PC-3 (cell line): ENCODE results near the gene GNAZ.

Source experiments
- EZH2 ChIP-seq: fragments of 300-600 bp; sonication (generic); IDR thresholded peaks from one replicate; pipeline ENCODE4 v1.6.1; 2017; ENCODE audit warnings: antibody characterized with exemption, mild to moderate bottlenecking, low read length; ENCODE audit not compliant: unreplicated experiment
- EZH2phosphoT487 ChIP-seq: fragments of 300-600 bp; sonication (generic); IDR thresholded peaks from 2 replicates; pipeline ENCODE4 v1.6.1; 2018; ENCODE audit warnings: mild to moderate bottlenecking, antibody characterized with exemption, low read length, borderline replicate concordance
- TF ChIP-seq, protein P1 (sequence below): fragments of 300-600 bp; sonication (generic); conservative IDR thresholded peaks from 2 replicates; pipeline ENCODE4 v1.5.1; 2017; ENCODE audit warnings: antibody characterized with exemption, low read depth, mild to moderate bottlenecking, low read length

DNA sequence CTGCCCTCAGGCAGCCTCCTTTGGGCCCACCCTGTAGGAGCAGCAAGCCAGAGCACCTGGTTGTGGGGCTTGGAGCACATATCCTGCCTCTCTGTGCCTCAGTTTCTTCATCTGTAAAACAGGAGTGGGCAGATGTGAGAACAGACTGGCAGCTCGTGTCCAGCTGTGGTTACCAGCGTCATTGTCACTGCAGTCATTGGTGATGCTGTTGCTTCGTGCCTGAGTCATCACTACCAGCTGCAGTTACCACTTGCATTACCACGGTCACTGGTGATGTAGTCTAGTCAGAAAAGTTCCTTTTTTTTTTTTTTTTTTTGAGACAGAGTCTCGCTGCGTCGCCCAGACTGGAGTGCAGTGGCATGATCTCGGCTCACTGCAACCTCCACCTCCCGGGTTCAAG is 51.1 kb downstream of the GNAZ start:
- TF ChIP-seq, protein P1, sequence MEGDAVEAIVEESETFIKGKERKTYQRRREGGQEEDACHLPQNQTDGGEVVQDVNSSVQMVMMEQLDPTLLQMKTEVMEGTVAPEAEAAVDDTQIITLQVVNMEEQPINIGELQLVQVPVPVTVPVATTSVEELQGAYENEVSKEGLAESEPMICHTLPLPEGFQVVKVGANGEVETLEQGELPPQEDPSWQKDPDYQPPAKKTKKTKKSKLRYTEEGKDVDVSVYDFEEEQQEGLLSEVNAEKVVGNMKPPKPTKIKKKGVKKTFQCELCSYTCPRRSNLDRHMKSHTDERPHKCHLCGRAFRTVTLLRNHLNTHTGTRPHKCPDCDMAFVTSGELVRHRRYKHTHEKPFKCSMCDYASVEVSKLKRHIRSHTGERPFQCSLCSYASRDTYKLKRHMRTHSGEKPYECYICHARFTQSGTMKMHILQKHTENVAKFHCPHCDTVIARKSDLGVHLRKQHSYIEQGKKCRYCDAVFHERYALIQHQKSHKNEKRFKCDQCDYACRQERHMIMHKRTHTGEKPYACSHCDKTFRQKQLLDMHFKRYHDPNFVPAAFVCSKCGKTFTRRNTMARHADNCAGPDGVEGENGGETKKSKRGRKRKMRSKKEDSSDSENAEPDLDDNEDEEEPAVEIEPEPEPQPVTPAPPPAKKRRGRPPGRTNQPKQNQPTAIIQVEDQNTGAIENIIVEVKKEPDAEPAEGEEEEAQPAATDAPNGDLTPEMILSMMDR, result no peak
- TF ChIP-seq EZH2phosphoT487 (no peak), EZH2 (no peak)
